Measurements from ENCODE around the gene POTEG. TPM values are rescaled to one million over a fixed set of nuclear protein-coding genes. Genes with fewer than 3 reads are reported as not detected.
"Not testable (repeated sequence)": the region's sequence is repeated elsewhere in the genome, so short reads cannot be mapped to it uniquely, and the experiment has no call there.

Gene POTEG
- total RNA-seq, 2 experiments from 2014 or later: 0.63 to 2.0 TPM

DNA sequence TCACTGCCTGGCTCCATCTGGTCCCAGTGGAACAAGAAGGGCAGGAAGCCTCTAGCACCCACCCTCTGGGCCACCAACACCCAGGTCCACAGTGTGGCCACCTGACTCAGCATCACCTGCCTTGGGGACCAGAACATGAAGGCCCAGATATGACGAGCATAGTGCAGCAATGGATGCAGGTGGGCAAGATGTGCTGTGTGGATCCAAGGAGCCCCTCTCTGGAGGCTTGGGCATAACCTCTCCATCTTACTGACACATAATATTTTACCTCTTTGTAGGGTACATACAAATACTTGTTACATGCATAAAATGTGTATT is 2.9 kb upstream of the POTEG start:
- intact Hi-C loops (cut with micrococcal nuclease; ENCODE audit: unreplicated experiment); H3K9me2 ChIP-seq (ENCODE audit: insufficient read depth, low read length); POLR2A ChIA-PET; BruUV-seq (replicated peaks); CTCF ChIA-PET (ENCODE audit: unreplicated experiment); H3K4me2 ChIP-seq (ENCODE audit: low read length); H3K27ac ChIP-seq (ENCODE audit: low read depth, low read length, poor library complexity, severe bottlenecking); H3K4me3 ChIP-seq (ENCODE audit: low read depth, low read length, poor library complexity, severe bottlenecking); H3K9me3 ChIP-seq (ENCODE audit: low read length); H3K4me1 ChIP-seq (ENCODE audit: insufficient read depth, low read length, poor library complexity, severe bottlenecking); H3K79me2 ChIP-seq (ENCODE audit: insufficient read depth, low read depth, low read length); H4K20me1 ChIP-seq (ENCODE audit: insufficient read depth, low read length); H2AFZ ChIP-seq (ENCODE audit: low read length); H3K36me3 ChIP-seq (ENCODE audit: insufficient read depth, low read length); DNase-seq (ENCODE audit: low spot score): not testable (repeated sequence)

- H3K27ac ChIP-seq (ENCODE audit: low read depth, low read length, poor library complexity, severe bottlenecking); H2AFZ ChIP-seq (ENCODE audit: low read length); H4K20me1 ChIP-seq (ENCODE audit: insufficient read depth, low read length); H3K9me3 ChIP-seq (ENCODE audit: low read length); BruUV-seq (replicated peaks); H3K4me1 ChIP-seq (ENCODE audit: insufficient read depth, low read length, poor library complexity, severe bottlenecking); H3K4me2 ChIP-seq (ENCODE audit: low read length); DNase-seq (ENCODE audit: low spot score); CTCF ChIA-PET (ENCODE audit: unreplicated experiment); H3K36me3 ChIP-seq (ENCODE audit: insufficient read depth, low read length); H3K79me2 ChIP-seq (ENCODE audit: insufficient read depth, low read depth, low read length); H3K4me3 ChIP-seq (ENCODE audit: low read depth, low read length, poor library complexity, severe bottlenecking); POLR2A ChIA-PET; intact Hi-C loops (cut with micrococcal nuclease; ENCODE audit: unreplicated experiment); H3K9me2 ChIP-seq (ENCODE audit: insufficient read depth, low read length): not testable (repeated sequence)
Measured at GRCh38 chr14:19436311-19437125, 2.4 kb upstream of the POTEG start.

- H3K4me2 ChIP-seq (ENCODE audit: low read length); H3K4me3 ChIP-seq (ENCODE audit: low read depth, low read length, poor library complexity, severe bottlenecking); BruUV-seq (replicated peaks); CTCF ChIA-PET (ENCODE audit: unreplicated experiment); H3K4me1 ChIP-seq (ENCODE audit: insufficient read depth, low read length, poor library complexity, severe bottlenecking); H4K20me1 ChIP-seq (ENCODE audit: insufficient read depth, low read length); H3K79me2 ChIP-seq (ENCODE audit: insufficient read depth, low read depth, low read length); intact Hi-C loops (cut with micrococcal nuclease; ENCODE audit: unreplicated experiment); DNase-seq (ENCODE audit: low spot score); H3K36me3 ChIP-seq (ENCODE audit: insufficient read depth, low read length); H3K9me2 ChIP-seq (ENCODE audit: insufficient read depth, low read length); H2AFZ ChIP-seq (ENCODE audit: low read length); POLR2A ChIA-PET; H3K27ac ChIP-seq (ENCODE audit: low read depth, low read length, poor library complexity, severe bottlenecking); H3K9me3 ChIP-seq (ENCODE audit: low read length): not testable (repeated sequence)
Measured at GRCh38 chr14:19435852-19436251, 1.7 kb upstream of the POTEG start.

- CTCF ChIA-PET (ENCODE audit: unreplicated experiment); BruUV-seq (replicated peaks); H3K9me2 ChIP-seq (ENCODE audit: insufficient read depth, low read length); H4K20me1 ChIP-seq (ENCODE audit: insufficient read depth, low read length); H3K27ac ChIP-seq (ENCODE audit: low read depth, low read length, poor library complexity, severe bottlenecking); H2AFZ ChIP-seq (ENCODE audit: low read length); H3K4me2 ChIP-seq (ENCODE audit: low read length); intact Hi-C loops (cut with micrococcal nuclease; ENCODE audit: unreplicated experiment); H3K9me3 ChIP-seq (ENCODE audit: low read length); H3K4me1 ChIP-seq (ENCODE audit: insufficient read depth, low read length, poor library complexity, severe bottlenecking); H3K36me3 ChIP-seq (ENCODE audit: insufficient read depth, low read length); H3K4me3 ChIP-seq (ENCODE audit: low read depth, low read length, poor library complexity, severe bottlenecking); POLR2A ChIA-PET; H3K79me2 ChIP-seq (ENCODE audit: insufficient read depth, low read depth, low read length); DNase-seq (ENCODE audit: low spot score): not testable (repeated sequence)
Measured at GRCh38 chr14:19434891-19435290, 750 bp upstream of the POTEG start.

DNA sequence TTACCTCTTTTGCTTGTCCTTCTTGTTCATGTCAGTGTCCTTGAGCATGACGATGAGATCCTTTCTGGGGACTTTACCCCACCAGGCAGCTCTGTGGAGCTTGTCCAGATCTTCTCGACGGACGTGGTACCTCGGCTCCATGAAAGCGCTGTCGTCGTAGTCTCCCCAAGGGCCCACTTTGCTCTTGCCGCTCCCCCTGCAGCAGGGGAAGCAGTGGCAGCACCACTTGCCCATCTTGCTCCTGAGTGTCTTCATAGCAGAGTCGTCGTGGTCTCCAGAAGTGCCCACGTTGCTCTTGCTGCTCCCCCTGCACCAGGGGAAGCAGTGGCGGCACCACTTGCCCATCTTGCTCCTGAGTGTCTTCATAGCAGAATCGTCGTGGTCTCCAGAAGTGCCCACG is 376 bp downstream of the POTEG start:
- H2AFZ ChIP-seq (ENCODE audit: low read length); H3K4me2 ChIP-seq (ENCODE audit: low read length); DNase-seq (ENCODE audit: low spot score); BruUV-seq (replicated peaks); H3K36me3 ChIP-seq (ENCODE audit: insufficient read depth, low read length); intact Hi-C loops (cut with micrococcal nuclease; ENCODE audit: unreplicated experiment); POLR2A ChIA-PET; H3K27ac ChIP-seq (ENCODE audit: low read depth, low read length, poor library complexity, severe bottlenecking); H3K79me2 ChIP-seq (ENCODE audit: insufficient read depth, low read depth, low read length); H3K4me3 ChIP-seq (ENCODE audit: low read depth, low read length, poor library complexity, severe bottlenecking); CTCF ChIA-PET (ENCODE audit: unreplicated experiment); H3K4me1 ChIP-seq (ENCODE audit: insufficient read depth, low read length, poor library complexity, severe bottlenecking); H3K9me3 ChIP-seq (ENCODE audit: low read length); H4K20me1 ChIP-seq (ENCODE audit: insufficient read depth, low read length); H3K9me2 ChIP-seq (ENCODE audit: insufficient read depth, low read length): not testable (repeated sequence)

GRCh38 chr14:19408519-19408918 is 25.6 kb downstream of the POTEG start:
- H3K79me2 ChIP-seq (ENCODE audit: insufficient read depth, low read depth, low read length); CTCF ChIA-PET (ENCODE audit: unreplicated experiment); BruUV-seq (replicated peaks); H3K36me3 ChIP-seq (ENCODE audit: insufficient read depth, low read length); DNase-seq (ENCODE audit: low spot score); H3K4me3 ChIP-seq (ENCODE audit: low read depth, low read length, poor library complexity, severe bottlenecking); H3K9me2 ChIP-seq (ENCODE audit: insufficient read depth, low read length); H3K4me1 ChIP-seq (ENCODE audit: insufficient read depth, low read length, poor library complexity, severe bottlenecking); H3K9me3 ChIP-seq (ENCODE audit: low read length); H3K4me2 ChIP-seq (ENCODE audit: low read length); POLR2A ChIA-PET; H3K27ac ChIP-seq (ENCODE audit: low read depth, low read length, poor library complexity, severe bottlenecking); H2AFZ ChIP-seq (ENCODE audit: low read length); H4K20me1 ChIP-seq (ENCODE audit: insufficient read depth, low read length); intact Hi-C loops (cut with micrococcal nuclease; ENCODE audit: unreplicated experiment): not testable (repeated sequence)

GRCh38 chr14:19402097-19402496 is 32.0 kb downstream of the POTEG start:
- H3K27ac ChIP-seq (ENCODE audit: low read depth, low read length, poor library complexity, severe bottlenecking); H3K4me1 ChIP-seq (ENCODE audit: insufficient read depth, low read length, poor library complexity, severe bottlenecking); BruUV-seq (replicated peaks); H3K4me3 ChIP-seq (ENCODE audit: low read depth, low read length, poor library complexity, severe bottlenecking); intact Hi-C loops (cut with micrococcal nuclease; ENCODE audit: unreplicated experiment); H3K9me2 ChIP-seq (ENCODE audit: insufficient read depth, low read length); H3K4me2 ChIP-seq (ENCODE audit: low read length); H3K36me3 ChIP-seq (ENCODE audit: insufficient read depth, low read length); H4K20me1 ChIP-seq (ENCODE audit: insufficient read depth, low read length); DNase-seq (ENCODE audit: low spot score); H3K9me3 ChIP-seq (ENCODE audit: low read length); POLR2A ChIA-PET; H2AFZ ChIP-seq (ENCODE audit: low read length); H3K79me2 ChIP-seq (ENCODE audit: insufficient read depth, low read depth, low read length); CTCF ChIA-PET (ENCODE audit: unreplicated experiment): not testable (repeated sequence)

Data from OCI-LY7 (cell line).